GM21526 (cell line): Measurements from ENCODE around the gene JADE2.

ENCODE experiments used
- ATAC-seq: cut with Tn5 transposase; IDR thresholded peaks from one replicate; pipeline ENCODE4 v1.9.1; 2021; ENCODE audit warnings: moderate library complexity; ENCODE audit not compliant: unreplicated experiment, low FRiP score

The JADE2 gene

GRCh38 chr5:134566741-134567221, 41.3 kb downstream of the JADE2 start:
- no peak for ATAC-seq

- ATAC-seq = no peak
Observed at GRCh38 chr5:134567641-134568336, 42.3 kb downstream of the JADE2 start.

GRCh38 chr5:134568337-134568700, 42.8 kb downstream of the JADE2 start:
- no peak for ATAC-seq

- ATAC-seq = no peak
Observed at GRCh38 chr5:134568761-134569695, 43.6 kb downstream of the JADE2 start.

- no peak for ATAC-seq
Observed at GRCh38 chr5:134569758-134570364, 44.4 kb downstream of the JADE2 start.

GRCh38 chr5:134570365-134570758, 44.9 kb downstream of the JADE2 start:
- ATAC-seq = no peak

GRCh38 chr5:134570886-134571285, 45.4 kb downstream of the JADE2 start:
- ATAC-seq = no peak

GRCh38 chr5:134571693-134572405, 46.4 kb downstream of the JADE2 start:
- no peak for ATAC-seq

GRCh38 chr5:134572811-134573210, 47.3 kb downstream of the JADE2 start:
- no peak for ATAC-seq

GRCh38 chr5:134574521-134574920, 49.1 kb downstream of the JADE2 start:
- no peak for ATAC-seq

GRCh38 chr5:134575316-134575715, 49.8 kb downstream of the JADE2 start:
- ATAC-seq = no peak

GRCh38 chr5:134576386-134577021, 51.0 kb downstream of the JADE2 start:
- no peak for ATAC-seq

- no peak for ATAC-seq
Observed at GRCh38 chr5:134577022-134577795, 51.7 kb downstream of the JADE2 start.

GRCh38 chr5:134577796-134578577, 52.5 kb downstream of the JADE2 start:
- no peak for ATAC-seq

GRCh38 chr5:134578578-134579283, 53.3 kb downstream of the JADE2 start:
- ATAC-seq = no peak

- ATAC-seq = no peak
Observed at GRCh38 chr5:134579284-134579771, 53.9 kb downstream of the JADE2 start.

GRCh38 chr5:134580001-134580460, 54.6 kb downstream of the JADE2 start:
- no peak for ATAC-seq
